GM18868 (cell line): ENCODE results near the gene TCERG1L.
"Not testable (repeated sequence)": the region's sequence is repeated elsewhere in the genome, so short reads cannot be mapped to it uniquely, and the experiment has no call there.

Experiments used
- ATAC-seq: cut with Tn5 transposase; IDR thresholded peaks from one replicate; pipeline ENCODE4 v1.9.1; 2021; ENCODE audit warnings: mild to moderate bottlenecking, moderate library complexity; ENCODE audit not compliant: unreplicated experiment

The TCERG1L gene

DNA sequence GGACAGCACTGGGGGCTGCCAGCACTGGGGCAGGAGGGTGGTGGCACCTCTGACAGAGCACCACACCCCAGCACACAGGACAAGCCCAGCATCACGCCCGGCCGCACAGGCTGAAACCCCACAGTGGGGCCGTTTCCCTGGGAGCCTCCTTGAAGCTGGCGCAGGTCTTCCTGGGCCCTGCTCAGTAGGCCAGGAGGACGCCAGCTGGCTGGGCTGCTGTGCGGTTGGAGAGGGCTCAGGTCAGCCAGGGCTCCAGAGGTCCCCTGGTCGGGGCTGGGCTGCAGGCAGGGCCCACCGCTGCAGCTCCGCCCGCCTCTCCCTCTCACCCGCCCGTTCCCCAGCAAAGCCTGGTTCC lies 137.3 kb downstream of the TCERG1L start:
- no peak for ATAC-seq

- ATAC-seq, result no peak
Observed at GRCh38 chr10:131173484-131174210, 137.9 kb downstream of the TCERG1L start.

DNA sequence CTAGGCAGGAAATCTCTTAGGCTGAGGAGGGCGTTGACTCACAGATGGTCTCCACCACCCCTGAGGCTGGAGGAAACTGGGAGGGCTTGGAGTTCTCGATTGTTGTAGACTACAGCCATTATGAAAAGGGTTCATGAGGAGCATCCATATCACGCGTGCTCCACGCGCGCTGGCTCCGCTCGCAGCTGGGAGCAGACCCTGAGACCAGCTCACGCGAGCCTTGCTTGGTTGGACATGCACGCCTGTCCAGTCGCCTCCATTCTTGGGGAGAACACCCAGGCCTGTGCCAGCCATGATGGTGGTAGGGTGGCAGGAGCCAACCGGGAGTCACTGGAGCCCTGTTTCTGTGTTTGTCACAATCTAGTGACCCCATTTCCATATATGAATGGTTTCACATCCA lies 139.1 kb downstream of the TCERG1L start:
- ATAC-seq, result no peak

- ATAC-seq, result no peak
Observed at GRCh38 chr10:131169146-131169545, 142.4 kb downstream of the TCERG1L start.

DNA sequence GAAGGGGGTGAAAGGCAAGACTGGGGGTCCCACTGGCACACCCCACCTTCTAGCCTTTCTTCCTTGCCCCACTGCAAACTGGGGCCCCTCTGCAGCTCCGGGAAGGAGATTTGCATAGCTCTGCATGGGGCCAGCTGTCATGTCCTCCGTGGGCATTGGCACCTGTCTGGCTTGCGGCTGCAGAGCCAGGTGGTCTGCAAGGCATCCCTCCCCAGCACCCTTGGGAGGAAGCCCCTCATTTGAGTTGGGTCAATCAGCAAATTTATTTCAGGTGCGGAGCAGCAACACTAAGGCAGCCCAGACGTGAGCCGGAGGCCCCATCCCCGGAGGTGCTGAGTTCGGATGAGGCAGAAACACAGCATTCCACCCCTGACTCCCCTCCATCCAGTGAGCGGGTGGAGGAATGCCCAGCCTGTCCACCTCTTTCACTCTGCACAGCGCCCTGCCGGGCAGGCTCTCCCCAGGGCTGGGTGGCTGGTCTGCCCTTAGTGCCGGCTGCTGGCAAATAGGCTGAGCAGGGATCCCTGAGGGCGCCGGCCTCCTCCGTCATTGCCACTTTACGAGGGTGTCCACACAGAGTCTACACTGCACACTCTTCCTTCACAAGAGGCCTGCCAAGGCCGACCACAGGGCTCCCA lies 143.2 kb downstream of the TCERG1L start:
- ATAC-seq, result no peak

GRCh38 chr10:131167036-131167860 lies 144.3 kb downstream of the TCERG1L start:
- ATAC-seq, result no peak

- no peak for ATAC-seq
Observed at GRCh38 chr10:131166486-131166885, 145.0 kb downstream of the TCERG1L start.

DNA sequence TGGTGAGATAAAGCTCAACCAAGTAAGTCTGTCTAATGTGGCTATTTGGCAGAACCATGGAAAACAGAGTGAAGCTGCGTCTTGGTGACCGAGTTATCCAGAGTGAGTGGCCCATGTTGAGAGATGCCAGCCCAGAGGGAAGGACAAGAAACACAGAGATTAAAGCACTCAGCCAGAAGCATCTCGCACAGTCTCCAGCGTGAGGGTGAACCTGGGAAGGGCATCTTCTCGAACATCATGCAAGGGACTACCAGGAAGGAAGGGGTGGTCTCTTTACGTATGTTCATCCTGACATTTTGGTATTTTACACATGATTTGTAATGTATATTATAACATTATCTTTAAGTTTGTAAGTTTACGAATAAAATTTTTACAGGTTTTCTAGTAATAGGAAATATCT lies 146.4 kb downstream of the TCERG1L start:
- no peak for ATAC-seq

GRCh38 chr10:131162866-131163843 lies 148.4 kb downstream of the TCERG1L start:
- ATAC-seq, result no peak

DNA sequence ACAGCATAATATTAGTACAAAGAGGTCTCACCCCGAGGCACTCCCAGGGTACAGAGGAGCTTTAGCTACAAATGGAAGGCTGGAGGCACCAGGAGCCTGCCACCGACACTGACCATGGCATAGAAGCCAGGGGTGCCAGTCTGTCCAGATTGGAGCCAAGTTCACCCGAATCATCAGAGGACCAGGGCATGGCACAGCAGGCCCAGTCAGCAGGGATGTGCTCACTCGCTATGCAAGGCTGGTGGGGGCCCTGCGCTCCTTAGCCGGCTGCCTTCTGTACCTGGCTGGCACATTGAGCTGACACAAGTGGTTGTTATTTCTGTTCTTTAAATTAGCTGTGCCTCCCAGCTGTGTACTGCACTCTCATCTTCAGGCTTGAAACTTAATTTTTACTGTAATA lies 149.3 kb downstream of the TCERG1L start:
- ATAC-seq, result no peak

- no peak for ATAC-seq
Observed at GRCh38 chr10:131161087-131161486, 150.4 kb downstream of the TCERG1L start.

- ATAC-seq, result no peak
Observed at GRCh38 chr10:131160219-131160875, 151.2 kb downstream of the TCERG1L start.

- no peak for ATAC-seq
Observed at GRCh38 chr10:131159771-131160170, 151.8 kb downstream of the TCERG1L start.

- ATAC-seq, result no peak
Observed at GRCh38 chr10:131158695-131159094, 152.8 kb downstream of the TCERG1L start.

DNA sequence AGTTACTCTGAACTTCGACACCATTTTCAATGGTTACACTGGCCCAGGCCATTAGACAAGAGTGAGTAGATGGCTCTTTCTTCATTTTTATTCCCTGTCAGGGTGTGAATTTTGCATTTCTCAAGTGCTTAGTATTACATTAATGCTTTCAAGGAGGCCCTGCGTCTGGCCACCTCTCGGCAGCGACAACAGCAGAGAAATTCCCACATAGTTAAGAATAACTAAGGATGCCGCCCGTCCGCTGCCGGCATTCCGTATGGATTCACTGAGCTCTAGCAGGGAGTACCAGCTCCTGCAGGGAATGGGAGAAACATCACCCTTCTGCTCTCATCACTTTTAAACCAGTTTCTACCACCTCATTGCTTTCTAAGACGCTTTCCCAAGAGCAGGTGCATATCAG lies 153.6 kb downstream of the TCERG1L start:
- no peak for ATAC-seq

DNA sequence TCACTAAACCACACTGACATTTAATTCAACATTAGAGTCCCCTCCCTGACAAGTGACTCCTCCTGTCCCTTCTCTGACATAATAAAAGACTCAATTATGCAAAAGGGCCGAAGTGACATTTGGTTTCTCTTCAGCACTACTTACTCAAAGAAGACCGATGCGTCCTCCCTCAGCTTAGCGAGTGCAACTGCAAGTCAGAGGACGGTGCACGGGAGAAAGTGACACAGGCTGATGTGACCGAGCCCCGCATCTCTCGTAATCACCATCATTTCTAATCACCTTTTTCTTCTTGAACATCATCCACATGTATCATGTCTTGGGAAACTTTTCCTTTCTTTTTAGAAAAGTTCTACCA lies 155.7 kb downstream of the TCERG1L start:
- ATAC-seq, result no peak

- no peak for ATAC-seq
Observed at GRCh38 chr10:131155218-131155875, 156.2 kb downstream of the TCERG1L start.

- ATAC-seq, result no peak
Observed at GRCh38 chr10:131154306-131155025, 157.1 kb downstream of the TCERG1L start.

DNA sequence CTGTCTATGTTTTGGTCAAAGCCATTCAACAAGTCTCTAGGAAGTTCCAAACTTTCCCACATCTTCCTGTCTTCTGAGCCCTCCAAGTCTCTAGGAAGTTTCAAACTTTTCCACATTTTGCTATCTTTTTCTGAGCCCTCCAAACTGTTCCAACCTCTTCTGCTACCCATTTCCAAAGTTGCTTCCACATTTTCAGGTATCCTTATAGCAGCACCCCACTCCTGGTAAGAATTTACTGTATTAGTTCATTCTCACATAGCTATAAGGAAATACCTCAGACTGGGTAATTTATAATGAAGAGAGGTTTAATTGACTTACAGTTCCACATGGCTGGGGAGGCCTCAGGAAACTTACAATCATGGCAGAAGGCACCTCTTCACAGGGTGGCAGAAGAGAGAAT lies 159.1 kb downstream of the TCERG1L start:
- ATAC-seq, result not testable (repeated sequence)
